ENCODE measurements around the gene ABCB8. TPM values are rescaled to one million over a fixed set of nuclear protein-coding genes. Genes with fewer than 3 reads are reported as not detected.

ABCB8 gene
- total and polyA plus RNA-seq, 9 donors: 6.1 to 45.2 (median 26.3) TPM

DNA sequence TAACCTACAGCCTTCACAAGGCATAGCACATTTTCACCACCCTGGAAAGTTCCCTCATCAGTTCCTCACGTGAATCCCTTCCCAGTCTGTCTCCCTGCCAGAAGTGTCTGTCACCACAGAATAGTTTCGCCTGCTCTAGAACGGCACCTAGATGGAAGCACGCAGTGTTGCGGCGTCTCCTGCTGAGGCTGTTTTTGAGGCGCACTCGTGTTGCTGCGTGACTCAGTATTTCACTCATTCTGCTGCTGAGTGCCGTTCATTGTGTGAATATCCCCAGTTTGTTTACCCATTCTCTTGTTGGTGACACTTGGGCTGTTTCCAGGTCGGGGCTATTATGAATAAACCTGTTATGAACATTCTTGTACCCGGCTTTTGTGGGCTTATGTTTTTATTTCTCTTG lies 24.7 kb upstream of the ABCB8 start:
- peaks cover 3% of the 10 kb centered on the region for H3K4me1 ChIP-seq (ENCODE audit: insufficient read depth)
- TF ChIP-seq POLR2A (IDR thresholded peaks at IDR 0.05): no peak
- TF ChIP-seq, protein P1, sequence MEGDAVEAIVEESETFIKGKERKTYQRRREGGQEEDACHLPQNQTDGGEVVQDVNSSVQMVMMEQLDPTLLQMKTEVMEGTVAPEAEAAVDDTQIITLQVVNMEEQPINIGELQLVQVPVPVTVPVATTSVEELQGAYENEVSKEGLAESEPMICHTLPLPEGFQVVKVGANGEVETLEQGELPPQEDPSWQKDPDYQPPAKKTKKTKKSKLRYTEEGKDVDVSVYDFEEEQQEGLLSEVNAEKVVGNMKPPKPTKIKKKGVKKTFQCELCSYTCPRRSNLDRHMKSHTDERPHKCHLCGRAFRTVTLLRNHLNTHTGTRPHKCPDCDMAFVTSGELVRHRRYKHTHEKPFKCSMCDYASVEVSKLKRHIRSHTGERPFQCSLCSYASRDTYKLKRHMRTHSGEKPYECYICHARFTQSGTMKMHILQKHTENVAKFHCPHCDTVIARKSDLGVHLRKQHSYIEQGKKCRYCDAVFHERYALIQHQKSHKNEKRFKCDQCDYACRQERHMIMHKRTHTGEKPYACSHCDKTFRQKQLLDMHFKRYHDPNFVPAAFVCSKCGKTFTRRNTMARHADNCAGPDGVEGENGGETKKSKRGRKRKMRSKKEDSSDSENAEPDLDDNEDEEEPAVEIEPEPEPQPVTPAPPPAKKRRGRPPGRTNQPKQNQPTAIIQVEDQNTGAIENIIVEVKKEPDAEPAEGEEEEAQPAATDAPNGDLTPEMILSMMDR (IDR thresholded peaks at IDR 0.05): no peak
- no peak for TF ChIP-seq EP300 (IDR thresholded peaks at IDR 0.05)
- no peaks in the 10 kb centered on the region for H3K27me3 ChIP-seq
- WGBS, 3 donors: 80 to 85% (median 84%) methylated on average over 12 of the region's 12 CpGs
- H3K27ac ChIP-seq: no peak overlapping the region
- H3K4me3 ChIP-seq: no peak overlapping the region
- DNase-seq: no peak
- H3K36me3 ChIP-seq: no peaks in the 10 kb centered on the region
- no peaks in the 10 kb centered on the region for H3K9me3 ChIP-seq
- intact Hi-C loops (cut with DNase I): no loop called here

DNA sequence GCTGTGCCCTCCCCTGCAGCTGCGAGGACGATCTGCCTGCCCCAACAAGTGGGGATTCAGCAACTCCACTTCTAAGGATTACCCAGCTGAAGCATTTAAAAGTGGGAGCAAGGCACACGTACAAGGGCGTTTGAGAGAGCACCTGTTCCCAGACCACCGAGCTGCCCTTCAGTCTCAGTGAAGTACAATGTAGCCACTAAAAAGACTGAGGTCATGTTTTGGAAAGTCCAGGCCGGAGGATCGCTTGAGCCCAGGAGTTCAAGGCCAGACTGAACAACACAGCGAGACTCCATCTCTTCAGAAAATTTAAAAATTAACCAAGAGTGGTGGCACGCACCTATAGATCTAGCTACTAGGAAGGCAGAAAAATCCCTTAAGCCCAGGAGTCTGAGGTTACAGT lies 22.7 kb upstream of the ABCB8 start:
- DNase-seq: no peak
- Histone ChIP-seq H3K27me3 (no peaks in the 10 kb centered on the region), H3K9me3 (no peaks in the 10 kb centered on the region), H3K27ac (no peak overlapping the region), H3K36me3 (no peaks in the 10 kb centered on the region), H3K4me3 (no peak overlapping the region), H3K4me1 (ENCODE audit: insufficient read depth) (peaks cover 4% of the 10 kb centered on the region)
- intact Hi-C loops (cut with DNase I): loop anchor here in 1 of 4 donors (5.0 kb wide), 1 partner anchor 107 kb away; no protein-coding TSS in a partner anchor
- TF ChIP-seq POLR2A (IDR thresholded peaks at IDR 0.05) (no peak), EP300 (IDR thresholded peaks at IDR 0.05) (no peak)
- TF ChIP-seq, protein P1 (IDR thresholded peaks at IDR 0.05): no peak
- 66 to 72% (median 67%) methylated on average over 9 of the region's 9 CpGs for WGBS, 3 donors

DNA sequence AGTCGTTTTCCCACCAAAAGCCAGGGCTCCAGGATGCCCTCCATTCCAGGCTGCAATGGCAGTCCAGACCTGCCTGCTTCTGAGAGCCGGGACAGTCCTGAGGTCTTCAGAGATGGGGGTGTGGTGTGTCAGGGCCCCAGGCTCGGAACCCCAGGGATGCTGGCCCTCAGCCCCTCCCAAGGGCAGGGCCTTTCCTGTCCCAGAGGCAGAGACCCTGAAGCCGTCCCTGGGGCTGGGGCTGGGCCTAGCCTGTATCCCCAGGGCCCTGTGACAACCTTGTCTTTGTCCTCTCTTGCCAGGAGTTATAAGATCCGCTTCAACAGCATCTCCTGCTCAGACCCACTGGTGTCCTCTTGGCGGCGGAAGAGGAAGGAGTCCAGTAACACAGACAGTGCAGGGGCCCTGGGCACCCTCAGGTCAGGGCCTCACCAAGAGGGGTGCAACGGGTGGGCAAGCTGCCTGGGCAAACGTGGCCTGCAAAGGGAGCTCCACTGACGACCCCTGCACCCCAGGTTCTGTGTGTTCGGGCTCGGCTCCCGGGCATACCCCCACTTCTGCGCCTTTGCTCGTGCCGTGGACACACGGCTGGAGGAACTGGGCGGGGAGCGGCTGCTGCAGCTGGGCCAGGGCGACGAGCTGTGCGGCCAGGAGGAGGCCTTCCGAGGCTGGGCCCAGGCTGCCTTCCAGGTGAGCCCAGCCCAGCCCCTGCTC lies 21.5 kb upstream of the ABCB8 start:
- Histone ChIP-seq H3K9me3 (no peaks in the 10 kb centered on the region), H3K27ac (no peak overlapping the region), H3K4me3 (no peak overlapping the region), H3K36me3 (no peaks in the 10 kb centered on the region), H3K4me1 (ENCODE audit: insufficient read depth) (peaks cover 4% of the 10 kb centered on the region), H3K27me3 (no peaks in the 10 kb centered on the region)
- DNase-seq: no peak
- 81 to 88% (median 87%) methylated on average over 23 of the region's 23 CpGs for WGBS, 3 donors
- TF ChIP-seq EP300 (IDR thresholded peaks at IDR 0.05) (no peak), POLR2A (IDR thresholded peaks at IDR 0.05) (no peak)
- TF ChIP-seq, protein P1 (IDR thresholded peaks at IDR 0.05): no peak
- intact Hi-C loops (cut with DNase I): loop anchor here in 1 of 4 donors (5.0 kb wide), 1 partner anchor 106 kb away; no protein-coding TSS in a partner anchor

DNA sequence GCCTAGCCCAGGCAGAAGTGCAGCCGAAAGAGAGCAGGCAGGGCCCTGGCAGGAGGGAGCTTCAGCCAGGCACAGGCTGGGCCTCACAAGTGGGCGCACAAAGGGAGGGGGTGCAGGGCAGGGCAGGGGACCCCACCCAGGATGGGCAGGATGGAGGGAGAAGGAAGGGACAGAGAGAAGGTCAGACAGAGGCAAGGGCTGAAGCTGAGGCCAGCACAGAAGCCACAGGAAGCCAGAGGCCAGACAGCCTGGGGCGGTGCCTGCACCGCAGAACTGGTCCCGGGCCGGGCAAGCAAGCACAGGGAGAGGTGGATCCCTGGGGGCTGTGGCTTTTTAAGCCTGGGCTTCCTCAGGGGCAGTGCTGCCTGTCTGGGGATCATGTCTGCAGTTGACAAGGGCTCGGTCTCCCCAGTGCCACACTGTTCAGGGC lies 20.8 kb upstream of the ABCB8 start:
- TF ChIP-seq, protein P1 (IDR thresholded peaks at IDR 0.05): no peak
- TF ChIP-seq EP300 (IDR thresholded peaks at IDR 0.05): no peak
- no peak for TF ChIP-seq POLR2A (IDR thresholded peaks at IDR 0.05)
- no peak for DNase-seq
- Histone ChIP-seq H3K36me3 (no peaks in the 10 kb centered on the region), H3K4me3 (no peak overlapping the region), H3K27ac (no peak overlapping the region), H3K4me1 (ENCODE audit: insufficient read depth) (peaks cover 4% of the 10 kb centered on the region), H3K9me3 (no peaks in the 10 kb centered on the region), H3K27me3 (no peaks in the 10 kb centered on the region)
- WGBS, 3 donors: 37 to 69% (median 53%) methylated on average over 7 of the region's 7 CpGs
- intact Hi-C loops (cut with DNase I): loop anchor here in 1 of 4 donors (5.0 kb wide), 1 partner anchor 105 kb away; no protein-coding TSS in a partner anchor
